GM21528 (cell line): ENCODE measurements around the gene ERAL1.
"Not testable (repeated sequence)": the region's sequence is repeated elsewhere in the genome, so short reads cannot be mapped to it uniquely, and the experiment has no call there.

Source experiments
- ATAC-seq: cut with Tn5 transposase; IDR thresholded peaks from one replicate; pipeline ENCODE4 v1.9.1; 2021; ENCODE audit warnings: mild to moderate bottlenecking, moderate library complexity; ENCODE audit not compliant: unreplicated experiment, low FRiP score

The ERAL1 gene

GRCh38 chr17:28848667-28849066 lies 6.1 kb upstream of the ERAL1 start:
- not testable (repeated sequence) for ATAC-seq

GRCh38 chr17:28849281-28849680 lies 5.5 kb upstream of the ERAL1 start:
- no peak for ATAC-seq

- ATAC-seq, result no peak
Measured at GRCh38 chr17:28853295-28853694, 1.5 kb upstream of the ERAL1 start.

GRCh38 chr17:28855336-28855679 lies 492 bp downstream of the ERAL1 start:
- no peak for ATAC-seq

GRCh38 chr17:28856028-28856574 lies 1.3 kb downstream of the ERAL1 start:
- ATAC-seq, result no peak

GRCh38 chr17:28857905-28858800 lies 3.3 kb downstream of the ERAL1 start:
- no peak for ATAC-seq

- ATAC-seq, result no peak
Measured at GRCh38 chr17:28858801-28859355, 4.1 kb downstream of the ERAL1 start.

GRCh38 chr17:28860363-28860808 lies 5.6 kb downstream of the ERAL1 start:
- no peak for ATAC-seq

GRCh38 chr17:28861393-28862203 lies 6.8 kb downstream of the ERAL1 start:
- ATAC-seq, result no peak

- ATAC-seq, result no peak
Measured at GRCh38 chr17:28862561-28862960, 7.7 kb downstream of the ERAL1 start.

- ATAC-seq, result no peak
Measured at GRCh38 chr17:28863953-28864352, 9.1 kb downstream of the ERAL1 start.

- no peak for ATAC-seq
Measured at GRCh38 chr17:28864991-28865849, 10.4 kb downstream of the ERAL1 start.

GRCh38 chr17:28865946-28866752 lies 11.3 kb downstream of the ERAL1 start:
- no peak for ATAC-seq

- ATAC-seq, result no peak
Measured at GRCh38 chr17:28867276-28867675, 12.5 kb downstream of the ERAL1 start.

- ATAC-seq, result peak; percentile 77
Measured at GRCh38 chr17:28871056-28871579, 16.3 kb downstream of the ERAL1 start.

- no peak for ATAC-seq
Measured at GRCh38 chr17:28873839-28874238, 19.0 kb downstream of the ERAL1 start.

- ATAC-seq, result no peak
Measured at GRCh38 chr17:28874750-28875149, 19.9 kb downstream of the ERAL1 start.

GRCh38 chr17:28875848-28876550 lies 21.2 kb downstream of the ERAL1 start:
- no peak for ATAC-seq
